Endometrium (tissue), 2 donors: ENCODE measurements around the gene TNN.

ENCODE experiments used
- FAIRE-seq: peaks from 2 replicates; lab custom pipeline; 2012; peaks lifted over from hg19 to GRCh38; lab: Jason Lieb, UNC
- donor health status: control.
- donor health status: control.

Gene TNN

GRCh38 chr1:175147569-175147968 is 79.9 kb downstream of the TNN start:
- no peak for FAIRE-seq

- FAIRE-seq = no peak
These were observed 80.4 kb downstream of the TNN start for GRCh38 chr1:175148068-175148467.

GRCh38 chr1:175150596-175151319 is 83.1 kb downstream of the TNN start:
- FAIRE-seq = no peak

GRCh38 chr1:175152006-175152652 is 84.5 kb downstream of the TNN start:
- FAIRE-seq = no peak

- FAIRE-seq = no peak
These were observed 87.2 kb downstream of the TNN start for GRCh38 chr1:175154629-175155472.

- no peak for FAIRE-seq
These were observed 87.8 kb downstream of the TNN start for GRCh38 chr1:175155473-175155856.

GRCh38 chr1:175155936-175156335 is 88.3 kb downstream of the TNN start:
- FAIRE-seq = no peak

GRCh38 chr1:175157200-175157599 is 89.6 kb downstream of the TNN start:
- FAIRE-seq = no peak

- FAIRE-seq = no peak
These were observed 90.5 kb downstream of the TNN start for GRCh38 chr1:175158170-175158591.

- no peak for FAIRE-seq
These were observed 95.3 kb downstream of the TNN start for GRCh38 chr1:175162955-175163354.

GRCh38 chr1:175163702-175164101 is 96.1 kb downstream of the TNN start:
- FAIRE-seq = no peak

GRCh38 chr1:175164751-175165150 is 97.1 kb downstream of the TNN start:
- no peak for FAIRE-seq

GRCh38 chr1:175166746-175167145 is 99.1 kb downstream of the TNN start:
- no peak for FAIRE-seq

GRCh38 chr1:175167861-175168260 is 100.2 kb downstream of the TNN start:
- no peak for FAIRE-seq

- no peak for FAIRE-seq
These were observed 101.1 kb downstream of the TNN start for GRCh38 chr1:175168782-175169181.

GRCh38 chr1:175169286-175170018 is 101.8 kb downstream of the TNN start:
- peak; percentile 39 for FAIRE-seq

GRCh38 chr1:175171036-175171913 is 103.6 kb downstream of the TNN start:
- no peak for FAIRE-seq

- FAIRE-seq = no peak
These were observed 104.9 kb downstream of the TNN start for GRCh38 chr1:175172503-175172902.

GRCh38 chr1:175173531-175173930 is 105.9 kb downstream of the TNN start:
- FAIRE-seq = no peak

GRCh38 chr1:175174309-175175102 is 106.9 kb downstream of the TNN start:
- FAIRE-seq = no peak
